ENCODE results near the gene SHISAL2A. TPM values are rescaled to one million over a fixed set of nuclear protein-coding genes. Genes with fewer than 3 reads are reported as not detected.

SHISAL2A gene
- polyA plus RNA-seq, 1 donor from 2014 or later, result not detected

DNA sequence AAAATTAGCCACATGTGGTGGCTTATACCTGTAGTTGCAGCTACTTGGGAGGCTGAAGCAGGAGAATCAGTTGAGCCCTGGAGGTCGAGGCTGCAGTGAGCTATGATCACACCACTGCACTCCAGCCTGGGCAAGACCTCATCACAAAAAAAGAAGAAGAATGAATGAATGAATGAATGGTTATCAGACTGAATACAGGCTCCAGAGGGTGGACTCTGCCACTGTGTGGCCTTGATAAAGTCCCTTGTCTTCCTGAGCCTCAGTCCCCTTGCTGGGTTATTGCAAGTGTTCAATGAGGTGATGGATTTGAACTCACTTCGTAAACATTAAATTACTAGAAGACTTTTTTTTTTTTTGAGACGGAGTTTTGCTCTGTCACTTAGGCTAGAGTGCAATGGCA, 24.7 kb downstream of the SHISAL2A start:
- no peak overlapping the region for H3K4me3 ChIP-seq (ENCODE audit: low read length)
- H3K36me3 ChIP-seq (ENCODE audit: insufficient read depth, low read length), result no peaks in the 10 kb centered on the region
- H3K27ac ChIP-seq (ENCODE audit: low read length), result no peak overlapping the region
- H4K20me1 ChIP-seq (ENCODE audit: insufficient read depth), result no peaks in the 10 kb centered on the region
- H3K27me3 ChIP-seq (ENCODE audit: insufficient read depth, low read depth, low read length), result no peaks in the 10 kb centered on the region
- no peak overlapping the region for H3K4me2 ChIP-seq (ENCODE audit: low read length)
- no peaks in the 10 kb centered on the region for H3K9me3 ChIP-seq (ENCODE audit: low read length)
- H3K79me2 ChIP-seq (replicated peaks; ENCODE audit: insufficient read depth, low read length), result no peaks in the 10 kb centered on the region
- H3K9me2 ChIP-seq (ENCODE audit: insufficient read depth, low read length), result no peaks in the 10 kb centered on the region
- no peak for TF ChIP-seq SMC3 (conservative IDR thresholded peaks at IDR 0.05; ENCODE audit: poor library complexity)
- TF ChIP-seq CTCF (IDR thresholded peaks at IDR 0.05; ENCODE audit: poor library complexity, severe bottlenecking), result no peak
- TF ChIP-seq, protein P1, sequence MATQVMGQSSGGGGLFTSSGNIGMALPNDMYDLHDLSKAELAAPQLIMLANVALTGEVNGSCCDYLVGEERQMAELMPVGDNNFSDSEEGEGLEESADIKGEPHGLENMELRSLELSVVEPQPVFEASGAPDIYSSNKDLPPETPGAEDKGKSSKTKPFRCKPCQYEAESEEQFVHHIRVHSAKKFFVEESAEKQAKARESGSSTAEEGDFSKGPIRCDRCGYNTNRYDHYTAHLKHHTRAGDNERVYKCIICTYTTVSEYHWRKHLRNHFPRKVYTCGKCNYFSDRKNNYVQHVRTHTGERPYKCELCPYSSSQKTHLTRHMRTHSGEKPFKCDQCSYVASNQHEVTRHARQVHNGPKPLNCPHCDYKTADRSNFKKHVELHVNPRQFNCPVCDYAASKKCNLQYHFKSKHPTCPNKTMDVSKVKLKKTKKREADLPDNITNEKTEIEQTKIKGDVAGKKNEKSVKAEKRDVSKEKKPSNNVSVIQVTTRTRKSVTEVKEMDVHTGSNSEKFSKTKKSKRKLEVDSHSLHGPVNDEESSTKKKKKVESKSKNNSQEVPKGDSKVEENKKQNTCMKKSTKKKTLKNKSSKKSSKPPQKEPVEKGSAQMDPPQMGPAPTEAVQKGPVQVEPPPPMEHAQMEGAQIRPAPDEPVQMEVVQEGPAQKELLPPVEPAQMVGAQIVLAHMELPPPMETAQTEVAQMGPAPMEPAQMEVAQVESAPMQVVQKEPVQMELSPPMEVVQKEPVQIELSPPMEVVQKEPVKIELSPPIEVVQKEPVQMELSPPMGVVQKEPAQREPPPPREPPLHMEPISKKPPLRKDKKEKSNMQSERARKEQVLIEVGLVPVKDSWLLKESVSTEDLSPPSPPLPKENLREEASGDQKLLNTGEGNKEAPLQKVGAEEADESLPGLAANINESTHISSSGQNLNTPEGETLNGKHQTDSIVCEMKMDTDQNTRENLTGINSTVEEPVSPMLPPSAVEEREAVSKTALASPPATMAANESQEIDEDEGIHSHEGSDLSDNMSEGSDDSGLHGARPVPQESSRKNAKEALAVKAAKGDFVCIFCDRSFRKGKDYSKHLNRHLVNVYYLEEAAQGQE (IDR thresholded peaks at IDR 0.05; ENCODE audit: borderline replicate concordance), result no peak
- TF ChIP-seq MXI1 (conservative IDR thresholded peaks at IDR 0.05; ENCODE audit: poor library complexity, severe bottlenecking), result no peak
- no peak for TF ChIP-seq TAF1 (IDR thresholded peaks at IDR 0.05; ENCODE audit: low read depth)
- no peak for TF ChIP-seq EP300 (conservative IDR thresholded peaks at IDR 0.05; ENCODE audit: poor library complexity, severe bottlenecking)
- no peak for TF ChIP-seq RAD21 (conservative IDR thresholded peaks at IDR 0.05)
- TF ChIP-seq EZH2 (IDR thresholded peaks at IDR 0.05; ENCODE audit: borderline replicate concordance, insufficient read depth, low read length, poor library complexity, severe bottlenecking), result no peak
- no peak for TF ChIP-seq POLR2AphosphoS5 (IDR thresholded peaks at IDR 0.05)
- peaks cover 15% of the 10 kb centered on the region for H3F3A ChIP-seq (ENCODE audit: insufficient read depth, low read length, poor library complexity, severe bottlenecking)
- H3K9ac ChIP-seq (ENCODE audit: low read length), result no peak overlapping the region
- H2AFZ ChIP-seq (ENCODE audit: low read depth, low read length), result no peak overlapping the region

GRCh38 chr1:52658795-52659194, 25.8 kb downstream of the SHISAL2A start:
- Histone ChIP-seq H4K20me1 (ENCODE audit: insufficient read depth) (no peaks in the 10 kb centered on the region), H3K9ac (ENCODE audit: low read length) (no peak overlapping the region), H3K4me2 (ENCODE audit: low read length) (no peak overlapping the region), H3K27me3 (ENCODE audit: insufficient read depth, low read depth, low read length) (no peaks in the 10 kb centered on the region), H3K79me2 (replicated peaks; ENCODE audit: insufficient read depth, low read length) (no peaks in the 10 kb centered on the region), H3K36me3 (ENCODE audit: insufficient read depth, low read length) (no peaks in the 10 kb centered on the region), H2AFZ (ENCODE audit: low read depth, low read length) (no peak overlapping the region), H3F3A (ENCODE audit: insufficient read depth, low read length, poor library complexity, severe bottlenecking) (peaks cover 15% of the 10 kb centered on the region), H3K9me3 (ENCODE audit: low read length) (no peaks in the 10 kb centered on the region), H3K27ac (ENCODE audit: low read length) (peak overlapping the region; percentile 98), H3K4me3 (ENCODE audit: low read length) (no peak overlapping the region), H3K9me2 (ENCODE audit: insufficient read depth, low read length) (no peaks in the 10 kb centered on the region)
- TF ChIP-seq TAF1 (IDR thresholded peaks at IDR 0.05; ENCODE audit: low read depth), result no peak
- no peak for TF ChIP-seq CTCF (IDR thresholded peaks at IDR 0.05; ENCODE audit: poor library complexity, severe bottlenecking)
- no peak for TF ChIP-seq EP300 (conservative IDR thresholded peaks at IDR 0.05; ENCODE audit: poor library complexity, severe bottlenecking)
- no peak for TF ChIP-seq RAD21 (conservative IDR thresholded peaks at IDR 0.05)
- no peak for TF ChIP-seq MXI1 (conservative IDR thresholded peaks at IDR 0.05; ENCODE audit: poor library complexity, severe bottlenecking)
- no peak for TF ChIP-seq SMC3 (conservative IDR thresholded peaks at IDR 0.05; ENCODE audit: poor library complexity)
- TF ChIP-seq, protein P1 (IDR thresholded peaks at IDR 0.05; ENCODE audit: borderline replicate concordance), result no peak
- no peak for TF ChIP-seq EZH2 (IDR thresholded peaks at IDR 0.05; ENCODE audit: borderline replicate concordance, insufficient read depth, low read length, poor library complexity, severe bottlenecking)
- TF ChIP-seq POLR2AphosphoS5 (IDR thresholded peaks at IDR 0.05), result no peak
